HG03575 (cell line): ENCODE data around the gene EHD4.

Experiments used
- ATAC-seq: cut with Tn5 transposase; IDR thresholded peaks from one replicate; pipeline ENCODE4 v1.9.1; 2021; ENCODE audit not compliant: unreplicated experiment, insufficient number of reproducible peaks, low FRiP score; ENCODE audit errors: extremely low read depth

The EHD4 gene

DNA sequence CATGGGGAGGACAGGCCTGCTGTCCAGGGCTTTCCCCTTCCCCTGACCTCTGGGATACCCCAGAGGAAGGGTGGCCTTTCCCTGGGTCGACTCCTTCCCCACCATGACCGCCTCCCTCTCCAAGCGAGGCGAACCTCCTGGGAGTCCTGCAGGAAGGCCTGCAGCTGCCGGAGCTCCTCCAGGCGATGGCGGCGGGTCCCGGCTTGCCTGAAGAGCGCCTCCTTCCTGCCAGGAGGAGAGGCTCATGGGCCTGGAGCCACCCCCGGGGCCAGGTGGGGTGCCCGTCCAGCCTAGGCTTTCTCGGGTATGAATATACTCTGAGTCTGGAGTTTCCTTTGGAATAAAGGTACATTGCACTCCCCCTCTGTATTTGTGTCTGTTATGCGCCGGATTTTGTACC lies 113.6 kb downstream of the EHD4 start:
- ATAC-seq, result no peak

DNA sequence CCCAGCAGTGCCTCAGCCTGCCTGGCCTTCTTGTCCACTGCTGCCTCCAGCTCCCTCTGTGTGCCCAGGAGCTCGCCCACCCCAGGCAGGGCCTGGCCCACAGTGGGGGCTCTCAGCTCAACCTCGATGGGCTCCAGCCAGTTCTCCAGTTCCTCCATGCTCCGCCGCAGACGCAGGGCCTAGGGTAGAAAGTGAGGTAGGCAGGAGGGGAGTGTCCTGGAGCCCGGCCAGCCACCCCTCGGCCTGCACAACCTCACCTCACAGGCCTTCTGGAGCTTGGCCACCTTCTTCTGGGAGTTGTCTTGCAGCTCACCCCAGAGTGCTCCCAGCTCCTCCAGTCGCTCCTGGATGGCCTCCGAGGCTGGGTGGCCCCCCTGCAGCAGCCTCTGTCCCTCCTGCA lies 115.0 kb downstream of the EHD4 start:
- no peak for ATAC-seq

DNA sequence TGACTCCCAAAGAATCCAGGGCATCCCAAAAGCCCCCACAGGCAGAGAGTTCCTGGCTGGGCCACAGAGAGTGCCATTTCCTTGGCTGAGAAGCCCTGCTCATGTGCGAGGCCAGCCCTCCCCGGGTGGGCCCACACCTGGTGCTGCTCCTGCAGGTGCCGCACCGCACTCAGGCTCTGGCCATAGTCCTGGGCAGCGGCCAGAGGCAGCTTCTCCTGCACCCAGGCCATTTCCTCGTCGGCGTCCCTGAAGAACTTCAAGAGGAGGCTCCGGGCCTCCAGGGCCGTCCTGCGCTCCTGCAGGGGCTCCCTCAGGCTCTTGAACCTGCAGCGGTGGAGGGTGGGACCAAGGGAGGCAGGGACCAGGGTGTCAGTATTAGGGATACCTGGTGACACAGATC lies 115.6 kb downstream of the EHD4 start:
- ATAC-seq, result no peak

DNA sequence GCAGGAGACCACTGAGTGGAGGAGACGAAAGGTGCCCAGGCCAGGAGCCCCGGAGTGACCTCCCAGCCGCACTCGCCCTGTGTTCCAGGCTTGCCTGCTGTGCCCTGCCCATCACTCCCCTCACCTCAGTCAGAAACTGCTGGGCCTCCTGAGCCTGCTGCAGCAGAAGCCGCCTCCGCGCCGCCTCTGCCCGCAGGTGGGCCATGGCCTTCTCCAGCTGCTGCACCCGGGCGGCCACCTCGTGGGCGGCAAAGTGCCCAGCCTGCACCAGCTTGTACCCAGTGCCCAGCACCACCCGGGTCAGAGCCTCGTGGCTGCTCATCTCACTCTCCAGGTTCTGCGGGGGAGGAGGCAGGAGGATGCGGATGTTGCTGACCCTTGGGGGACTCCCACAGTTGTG lies 116.1 kb downstream of the EHD4 start:
- ATAC-seq, result no peak

DNA sequence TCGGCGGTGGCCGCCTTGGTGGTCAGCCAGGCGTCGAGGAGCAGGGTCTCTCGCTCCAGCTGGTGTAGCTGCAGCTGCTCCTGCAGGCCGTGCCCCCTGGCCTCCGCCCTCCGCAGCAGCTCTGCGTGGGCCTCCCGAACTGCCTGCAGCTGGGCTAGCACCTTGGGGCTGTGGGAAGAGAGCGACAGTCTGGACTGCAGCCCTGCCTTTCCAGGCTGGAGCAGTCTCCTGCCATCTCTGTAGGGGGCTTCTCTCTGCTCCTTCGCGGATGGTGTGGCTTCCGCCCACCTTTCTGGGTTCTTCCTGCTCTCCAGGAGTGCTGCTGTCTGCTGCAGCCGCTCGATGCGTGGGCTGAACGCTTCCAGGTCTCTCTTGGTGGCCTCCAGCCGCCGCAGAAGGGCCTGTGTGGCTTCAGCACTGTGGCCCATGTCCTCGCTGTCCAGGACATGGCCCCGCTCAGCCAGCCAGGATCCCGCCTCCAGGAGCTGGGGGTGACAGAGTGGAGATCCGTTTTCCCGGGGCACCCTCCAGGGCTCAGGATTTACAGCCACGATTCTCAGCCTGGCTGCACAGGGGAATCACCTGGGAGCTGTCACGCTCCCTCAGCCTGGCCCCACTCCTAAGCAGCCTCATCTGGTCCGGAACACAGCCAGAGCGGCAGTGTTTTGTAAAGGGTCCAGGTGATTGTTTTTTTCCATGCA lies 116.9 kb downstream of the EHD4 start:
- ATAC-seq, result no peak

DNA sequence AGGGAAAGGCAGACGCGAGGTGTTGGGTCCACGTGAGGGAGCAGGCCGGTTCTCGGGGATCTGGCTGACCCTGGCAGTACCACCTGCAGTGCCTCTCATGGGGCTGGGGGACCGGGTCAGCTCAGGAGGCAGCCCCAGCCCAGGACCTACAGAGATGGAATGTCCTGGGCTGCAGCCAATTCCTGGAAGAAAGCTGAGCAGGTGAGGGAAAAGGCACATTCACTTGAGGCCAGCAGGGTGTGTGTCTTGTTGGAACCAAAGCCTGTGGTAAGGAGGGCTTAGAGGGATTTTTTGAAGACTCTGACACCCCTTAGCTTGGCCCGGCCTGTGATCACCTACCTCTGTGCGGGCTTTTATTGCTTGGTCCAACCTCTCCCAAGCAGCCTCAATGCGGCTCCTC lies 117.9 kb downstream of the EHD4 start:
- ATAC-seq, result no peak

DNA sequence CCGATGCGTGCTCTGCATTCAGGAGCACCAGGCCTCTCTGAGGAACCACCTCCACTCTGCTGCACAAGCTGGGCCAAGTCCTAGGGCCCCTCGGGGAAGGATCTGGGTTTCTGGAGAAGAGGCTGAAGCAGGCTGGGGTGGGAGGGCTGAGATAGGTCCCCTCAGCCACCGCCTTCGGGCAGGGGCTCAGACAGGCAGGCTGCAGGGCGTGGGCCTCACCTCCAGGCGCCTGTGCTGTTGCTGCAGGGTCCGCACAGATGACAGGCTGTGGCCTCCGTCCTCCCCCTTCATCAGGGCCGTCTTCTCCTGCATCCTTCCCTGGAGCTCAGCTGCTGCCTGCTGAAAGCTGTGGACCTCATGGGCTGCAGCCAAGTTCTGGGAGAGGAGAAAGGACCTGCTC lies 118.5 kb downstream of the EHD4 start:
- ATAC-seq, result no peak

DNA sequence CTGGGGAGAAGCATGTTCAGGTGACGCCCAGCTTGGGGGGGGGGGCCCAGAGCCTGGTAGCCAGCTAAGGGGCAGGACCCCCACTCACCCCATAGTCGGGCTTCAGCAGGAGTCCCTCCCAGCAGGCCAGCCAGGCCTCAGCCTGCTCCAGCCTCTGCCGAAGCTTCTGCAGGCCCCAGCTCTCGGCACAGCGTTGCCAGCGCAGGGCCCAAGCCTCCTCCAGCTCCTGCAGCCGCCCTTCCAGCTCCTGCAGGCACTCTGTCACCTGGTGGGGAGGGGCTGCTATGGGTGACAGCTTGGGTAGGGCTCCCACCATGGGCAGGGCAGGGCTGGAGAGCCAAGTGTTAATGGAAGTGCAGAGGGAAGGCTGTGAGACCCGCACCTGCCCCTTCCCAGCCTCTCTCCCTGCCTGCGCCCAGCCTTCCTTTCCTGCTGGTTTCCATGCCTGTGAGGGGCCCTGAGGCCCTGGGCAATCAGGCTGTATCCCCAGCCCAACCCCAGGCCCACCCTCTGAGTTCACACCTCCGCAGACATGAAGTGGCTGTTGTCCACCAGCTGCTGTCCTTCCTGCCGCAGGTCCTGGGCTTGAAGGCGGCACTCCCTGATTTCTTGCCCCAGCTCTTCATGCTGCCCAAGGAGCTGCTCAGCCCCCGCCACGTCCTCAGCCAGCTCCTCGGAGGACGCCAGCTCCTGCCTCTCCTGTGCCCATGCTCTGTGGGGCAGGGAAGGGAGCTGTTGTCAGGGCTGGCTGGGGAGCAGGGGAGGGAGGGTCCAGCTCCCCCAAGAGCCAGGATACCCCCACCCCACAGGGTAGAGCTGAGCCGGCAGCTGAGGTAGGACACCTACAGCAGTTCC lies 119.4 kb downstream of the EHD4 start:
- ATAC-seq, result no peak

DNA sequence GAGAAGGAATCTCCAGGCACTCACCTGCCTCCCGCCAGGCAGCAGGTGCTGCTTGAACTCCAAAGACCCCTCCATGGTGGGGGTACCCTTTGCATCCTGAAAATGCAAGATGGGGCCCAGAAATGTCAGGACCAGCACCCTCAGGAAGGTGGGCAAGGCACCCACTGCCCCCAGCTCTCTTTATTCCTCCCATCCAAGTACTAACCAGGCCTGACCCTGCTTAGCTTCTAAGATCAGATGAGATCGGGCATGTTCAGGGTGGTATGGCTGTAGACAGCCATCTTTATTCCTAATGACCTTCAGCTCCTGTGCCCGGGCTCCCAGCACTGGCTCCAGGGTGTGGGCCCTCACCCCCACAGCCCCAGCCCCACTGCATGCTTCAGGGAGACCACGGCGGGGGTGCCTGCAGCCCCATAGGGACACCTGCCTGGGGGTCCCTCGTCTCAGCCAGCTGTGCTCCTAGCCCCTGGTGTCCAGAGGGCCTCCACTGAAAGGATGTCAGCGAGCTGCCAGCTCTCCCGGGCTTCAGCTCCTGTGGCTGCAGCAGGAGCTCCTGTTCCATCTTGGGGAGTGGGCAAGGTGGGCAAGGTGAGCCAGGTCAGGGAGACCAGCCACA lies 120.5 kb downstream of the EHD4 start:
- ATAC-seq, result no peak

DNA sequence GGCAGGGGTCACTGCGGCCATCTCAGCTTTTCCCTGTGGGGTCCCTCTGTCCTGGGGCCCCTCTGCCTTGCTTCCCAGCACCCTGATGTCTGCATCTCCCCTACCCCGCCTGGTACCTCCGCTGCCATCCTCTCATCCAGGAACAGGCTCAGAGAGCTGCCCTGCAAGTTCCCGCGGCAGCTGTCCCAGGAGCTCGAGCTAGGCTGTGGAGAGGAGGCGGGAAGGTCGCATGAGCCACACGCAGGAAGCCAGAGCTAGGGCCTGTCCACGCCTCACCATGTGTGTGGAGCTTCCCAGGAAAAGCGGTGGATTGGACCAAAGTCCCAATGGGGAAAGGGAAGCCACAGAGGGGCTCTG lies 121.2 kb downstream of the EHD4 start:
- no peak for ATAC-seq

DNA sequence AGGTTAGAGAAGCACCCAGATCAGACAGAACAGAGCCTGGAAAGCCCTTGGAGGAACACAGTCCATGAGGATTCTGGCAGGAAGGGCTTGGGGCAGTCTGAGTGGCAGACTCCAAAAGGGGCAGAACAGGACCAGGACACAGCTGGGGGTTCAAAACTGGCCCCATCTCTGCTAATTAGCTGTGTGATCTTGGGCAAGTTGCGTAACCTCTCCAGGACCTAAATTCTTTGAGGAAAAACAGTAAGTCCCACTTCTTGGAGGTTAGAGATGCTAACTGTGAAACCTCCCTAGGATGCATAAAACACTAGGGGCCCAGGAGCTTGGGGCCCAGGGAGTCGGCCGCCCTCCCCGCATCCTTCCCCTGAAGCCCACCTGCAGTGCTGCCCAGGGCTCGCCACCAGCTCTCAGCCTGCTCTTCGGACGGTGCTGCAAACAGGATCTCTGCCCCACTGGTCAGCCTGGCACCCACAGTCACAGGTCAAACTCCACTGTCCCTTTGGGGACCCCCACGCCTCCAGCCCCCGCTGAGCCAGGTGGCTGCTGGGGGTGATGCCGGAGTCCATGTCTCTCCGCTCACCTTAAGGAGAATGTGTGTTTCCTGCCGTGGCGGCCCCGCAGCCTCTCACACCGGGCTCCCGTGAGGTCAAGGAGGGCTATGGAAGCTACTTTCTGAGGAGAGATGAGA lies 121.7 kb downstream of the EHD4 start:
- no peak for ATAC-seq

DNA sequence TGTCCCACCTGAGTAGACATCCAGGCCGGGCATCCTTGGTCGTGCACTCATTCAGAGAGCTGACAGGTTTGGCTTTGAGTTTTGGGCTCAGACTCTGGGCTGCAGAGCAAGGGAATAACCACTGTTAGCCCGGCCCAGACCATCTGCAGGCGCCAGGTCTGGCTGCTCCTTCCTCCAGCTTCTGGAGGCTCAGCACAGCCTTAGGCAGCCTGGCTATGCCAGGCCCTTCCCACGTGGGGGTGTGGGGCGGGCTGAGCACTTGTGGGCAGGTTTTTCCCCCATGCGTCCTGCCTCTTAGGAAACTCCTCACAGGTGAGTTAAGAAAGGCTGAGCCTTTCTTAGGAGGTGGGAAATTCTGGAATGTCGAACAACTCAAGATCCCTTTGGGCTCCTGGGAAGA lies 122.5 kb downstream of the EHD4 start:
- ATAC-seq, result no peak

DNA sequence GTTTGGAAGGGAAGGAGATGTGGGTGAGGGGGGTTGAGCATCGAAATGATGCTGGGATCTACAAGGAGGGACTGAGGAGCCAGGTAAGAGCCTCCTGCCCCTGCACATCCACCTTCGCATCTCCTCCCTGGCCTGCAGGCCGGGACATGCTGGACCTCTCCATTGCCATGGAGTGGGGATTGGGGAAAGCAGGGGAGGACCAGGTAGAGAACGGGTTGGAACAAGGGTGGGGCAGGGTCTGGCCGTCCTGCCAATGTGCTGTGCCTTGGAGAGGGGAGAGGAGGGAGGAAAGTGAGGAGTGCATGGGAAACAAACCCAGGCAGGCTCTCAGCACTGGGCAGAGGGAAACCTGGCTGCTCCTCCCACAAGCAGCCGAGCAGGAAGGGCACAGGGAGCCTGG lies 123.2 kb downstream of the EHD4 start:
- no peak for ATAC-seq

DNA sequence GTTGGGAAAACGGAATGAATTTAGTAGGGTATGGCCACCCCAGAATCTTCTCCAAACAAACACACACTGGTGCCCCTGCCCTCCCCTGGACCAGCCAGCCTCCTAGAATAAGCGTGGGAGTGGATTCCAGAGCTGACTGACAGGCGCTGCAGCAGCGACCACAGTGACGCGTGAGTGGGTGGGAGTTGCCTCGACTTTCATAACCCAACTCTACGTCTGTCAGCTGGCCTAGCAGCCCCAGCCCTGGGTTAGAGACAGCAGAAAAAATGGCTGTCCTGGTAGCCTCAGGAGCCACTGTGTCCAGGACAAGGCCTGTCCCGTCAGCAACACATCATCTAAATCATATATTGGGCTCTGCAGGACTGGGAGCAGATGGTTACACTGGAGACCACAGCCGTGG lies 123.7 kb downstream of the EHD4 start:
- no peak for ATAC-seq

DNA sequence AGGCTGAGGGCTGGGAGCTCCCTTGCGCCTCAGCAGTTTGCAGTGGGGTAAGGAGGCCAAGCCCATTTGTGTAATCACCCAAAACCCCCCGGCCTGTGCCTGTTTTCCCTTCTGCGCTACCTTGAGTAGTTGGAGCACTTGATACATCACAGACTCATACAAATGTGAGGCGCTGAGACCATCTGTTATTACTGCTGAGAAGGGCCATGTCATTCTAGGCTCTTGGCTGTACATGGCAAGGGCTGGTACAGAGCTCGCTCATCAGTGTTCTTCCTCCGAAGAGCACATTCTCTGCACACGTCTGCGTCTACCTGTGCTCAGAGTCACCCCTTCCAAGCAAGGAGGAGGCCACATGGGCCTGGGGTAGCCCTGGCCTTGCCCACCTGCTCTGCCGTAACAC lies 124.4 kb downstream of the EHD4 start:
- ATAC-seq, result no peak

DNA sequence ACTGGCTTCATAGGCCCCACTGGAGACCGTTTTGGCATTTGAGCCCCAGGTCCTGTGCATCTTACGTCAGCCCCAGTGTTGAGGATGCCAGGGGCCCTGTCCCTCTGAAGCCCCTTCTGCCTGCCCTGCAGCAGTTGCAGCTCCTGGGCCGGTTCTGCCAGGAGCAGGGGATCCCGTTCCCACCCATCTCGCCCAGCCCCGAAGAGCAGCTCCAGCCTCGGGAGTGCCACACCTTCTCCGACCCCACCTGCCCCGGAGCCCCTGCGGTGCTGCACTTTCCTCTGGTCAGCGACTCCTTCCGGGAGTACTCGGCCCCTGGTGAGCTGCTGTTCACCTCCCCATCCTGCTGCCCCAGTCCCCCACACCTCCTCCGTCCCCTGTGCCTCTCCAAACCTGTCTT lies 125.2 kb downstream of the EHD4 start:
- no peak for ATAC-seq
